ENCODE data around the gene DOCK10.
"Not testable (repeated sequence)": the region's sequence is repeated elsewhere in the genome, so short reads cannot be mapped to it uniquely, and the experiment has no call there.

The DOCK10 gene

DNA sequence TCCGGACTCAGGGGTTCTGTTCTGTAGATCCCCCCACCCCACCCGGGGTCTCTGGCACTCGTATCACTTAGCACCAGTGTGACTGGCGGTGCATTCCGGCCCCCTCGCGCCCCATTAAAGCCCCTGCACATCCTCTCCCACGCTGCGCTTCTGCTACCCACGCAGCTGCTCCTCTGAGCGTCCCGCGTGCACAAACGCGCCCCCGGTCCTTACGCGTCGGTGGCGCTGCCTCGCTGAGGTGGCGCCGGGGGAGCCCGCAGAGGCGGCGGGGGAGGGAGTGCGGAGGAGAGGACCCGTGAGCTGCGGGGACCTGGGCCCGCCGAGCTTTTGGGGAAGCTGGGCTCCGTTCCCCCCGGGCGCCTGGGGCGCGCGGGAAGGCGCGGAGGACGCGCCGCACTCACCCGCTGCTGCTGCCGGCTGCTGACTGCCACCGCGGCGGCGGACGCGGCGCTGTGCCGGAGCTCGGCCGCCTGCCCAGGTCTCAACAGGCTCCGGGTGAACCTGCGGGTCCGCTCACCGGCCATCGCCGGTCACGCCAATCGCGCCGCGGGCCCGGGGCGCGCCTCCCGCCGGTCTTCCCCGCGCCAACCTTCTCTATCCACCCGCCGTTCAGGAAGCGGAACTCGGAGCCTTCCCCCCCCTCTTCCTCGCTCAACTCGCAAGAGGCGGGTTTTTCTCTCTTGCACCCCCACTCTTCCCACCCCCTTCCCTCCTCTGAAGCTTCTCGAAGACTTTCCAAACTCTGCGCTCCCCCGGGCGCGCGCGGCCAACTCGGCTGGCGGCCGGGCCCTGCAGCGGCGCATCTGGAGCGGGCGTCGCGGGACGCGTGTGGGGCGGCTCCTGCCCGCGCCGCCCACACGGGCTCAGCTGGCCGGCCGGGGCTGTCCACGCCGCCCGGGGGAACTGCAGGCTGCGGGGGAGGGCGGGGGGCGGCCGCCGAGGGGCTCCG lies at the start of gene DOCK10:
TSS of gene DOCK10 (minus strand) at position 618 of the 949 bp plus-strand sequence. CDS start at position 524, 94 bp downstream.
- peak in 41 of 58 donors; percentile 14 to 82 (median 57) for DNase-seq

DNA sequence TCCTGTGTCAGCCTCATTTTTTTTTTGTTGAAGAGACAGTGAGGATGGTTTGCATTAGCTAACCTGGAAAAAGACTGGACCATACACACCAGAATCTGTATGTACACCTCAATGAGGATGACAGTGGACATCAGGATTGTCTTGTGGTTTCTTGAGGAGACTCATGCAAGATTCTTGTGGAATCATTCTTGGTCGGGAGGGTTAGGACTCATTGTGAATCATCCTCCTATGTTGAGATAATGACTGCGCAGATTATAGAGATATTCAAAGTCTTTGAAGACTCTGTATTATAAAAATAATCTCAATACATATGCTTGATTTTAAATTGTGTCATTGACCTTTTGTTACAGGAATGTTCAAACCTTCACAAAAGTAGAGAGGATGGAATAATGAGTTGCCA lies 49.1 kb upstream of the DOCK10 start:
- DNase-seq: no peak

DNA sequence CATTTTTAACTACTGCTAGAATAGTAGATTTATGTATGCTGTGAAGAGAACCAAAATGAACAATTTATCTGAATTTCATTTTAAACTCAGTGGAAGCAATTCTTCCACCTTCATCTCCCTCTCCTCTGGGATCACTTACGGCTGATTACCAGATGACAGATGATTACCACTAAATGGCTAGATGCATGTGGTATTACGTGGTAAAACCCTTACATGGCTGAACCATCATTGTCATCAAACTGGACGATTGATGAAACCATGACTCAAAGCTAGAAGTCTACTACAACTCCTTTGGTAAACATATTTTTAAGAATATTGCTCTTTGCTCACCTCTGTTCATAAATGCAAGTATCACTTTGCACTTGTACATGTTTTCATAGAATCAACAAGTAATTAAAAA lies 48.5 kb upstream of the DOCK10 start:
- no peak for DNase-seq

DNA sequence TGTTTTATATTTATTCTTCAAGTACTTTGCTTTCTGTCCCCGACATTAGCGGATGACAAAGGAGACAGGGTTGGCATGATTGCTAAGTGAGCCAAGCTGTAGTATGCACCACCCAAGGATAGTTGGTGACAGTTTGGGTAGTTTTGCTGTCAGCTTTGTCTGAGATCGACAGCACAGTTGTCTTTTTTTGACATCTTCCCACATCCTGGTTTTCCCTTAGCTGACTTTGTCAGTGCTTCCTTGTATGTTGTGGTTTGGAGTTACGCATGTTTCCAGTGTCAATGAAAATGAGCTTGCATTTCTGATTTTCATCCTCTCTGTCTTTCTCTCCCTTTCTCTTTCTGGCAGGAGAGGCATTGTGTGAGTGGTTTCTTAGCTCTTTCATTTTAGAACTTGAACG lies 44.6 kb upstream of the DOCK10 start:
- DNase-seq: no peak

DNA sequence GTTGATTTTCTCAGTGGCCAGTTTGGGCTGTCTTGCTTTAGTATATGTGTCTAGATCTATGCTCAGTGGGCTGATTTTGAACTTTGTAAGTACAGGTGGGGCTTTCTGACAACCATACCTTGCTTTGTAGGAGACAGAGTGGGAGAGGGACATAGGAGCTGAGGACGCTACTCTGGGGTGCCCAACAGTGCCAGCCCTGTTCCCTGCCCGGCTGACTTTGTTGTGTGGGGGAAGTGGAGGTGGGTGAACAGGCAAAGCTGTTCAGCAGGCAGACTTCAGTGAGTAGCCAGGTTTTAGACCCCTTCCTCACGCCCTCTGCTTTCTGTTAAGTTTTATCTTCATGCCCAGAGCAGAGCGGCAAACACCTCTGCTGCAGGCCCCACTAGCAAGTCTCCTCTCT lies 44.2 kb upstream of the DOCK10 start:
- DNase-seq: no peak

DNA sequence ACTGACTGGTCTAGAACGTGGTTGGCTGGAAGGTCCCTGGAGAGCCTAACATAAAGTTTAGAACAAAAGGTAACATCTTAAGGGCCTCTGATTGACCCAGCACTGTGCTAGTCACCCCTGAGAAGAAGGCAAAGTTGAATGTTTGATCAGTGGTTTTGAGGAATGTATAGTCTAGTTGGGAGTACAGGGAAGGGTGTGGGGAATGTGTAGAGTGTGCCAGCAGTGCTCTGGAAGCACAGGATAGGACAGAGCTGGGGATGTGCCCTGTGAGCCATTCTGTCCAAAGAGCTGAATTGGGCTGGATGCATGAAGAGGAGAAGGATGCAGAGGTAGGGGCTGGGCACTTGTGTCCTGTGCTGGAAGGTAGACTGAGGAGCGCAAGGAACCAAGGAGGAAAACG lies 41.0 kb upstream of the DOCK10 start:
- DNase-seq: no peak

DNA sequence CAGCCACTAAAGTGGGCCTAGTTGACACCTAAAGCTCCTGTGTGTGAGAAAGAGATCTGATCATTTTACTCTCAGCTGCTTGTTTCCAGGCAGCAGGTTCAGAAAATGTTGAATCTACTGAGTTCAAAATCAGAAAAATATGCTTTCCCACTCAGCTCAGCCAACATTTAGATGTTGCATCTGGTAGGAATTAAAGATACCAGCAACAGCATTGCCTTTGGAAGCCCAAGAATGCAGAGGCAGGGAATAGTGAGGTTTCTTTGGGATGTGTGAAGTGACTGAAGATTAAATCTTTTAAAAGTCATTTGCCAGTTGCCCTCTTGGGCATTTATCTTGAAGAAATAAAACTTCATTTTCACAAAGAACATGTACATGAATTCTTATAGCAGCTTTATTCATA lies 33.9 kb upstream of the DOCK10 start:
- DNase-seq: no peak

DNA sequence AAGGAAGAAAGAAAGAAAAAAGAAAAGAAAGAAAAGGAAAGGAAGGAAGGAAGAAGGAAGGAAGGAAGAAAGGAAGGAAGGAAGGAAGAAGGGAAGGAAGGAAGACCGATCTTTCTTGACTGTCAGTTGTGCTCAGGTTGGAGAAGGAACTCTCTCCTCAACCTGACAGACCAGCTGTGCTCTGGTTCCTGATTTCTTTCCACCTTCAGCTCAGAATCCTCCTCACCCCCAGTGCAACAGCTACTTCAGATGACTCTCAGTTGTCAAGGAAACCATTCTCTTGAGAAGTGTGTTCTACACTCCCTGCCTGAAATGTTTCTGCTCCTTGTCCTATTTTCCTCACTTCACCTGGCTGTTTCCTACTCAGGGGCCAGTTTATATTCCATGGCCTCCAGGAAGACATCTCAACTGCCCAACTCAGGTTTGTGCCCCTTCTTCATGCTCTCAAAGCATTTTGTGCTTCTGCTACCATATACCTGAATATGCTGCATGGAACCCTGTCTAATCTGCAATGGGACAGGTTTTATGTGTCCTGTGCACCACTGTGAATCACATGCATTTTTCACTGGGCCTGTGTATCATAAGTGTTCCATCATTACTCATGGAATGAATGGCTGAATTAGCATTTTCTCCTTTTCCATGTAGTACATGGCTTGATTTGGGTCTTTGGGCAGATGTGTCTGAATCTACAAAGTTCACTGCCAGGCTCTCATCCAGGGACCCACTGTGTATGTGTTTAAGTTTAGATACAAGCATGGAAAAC lies 32.8 kb upstream of the DOCK10 start:
- no peak for DNase-seq

DNA sequence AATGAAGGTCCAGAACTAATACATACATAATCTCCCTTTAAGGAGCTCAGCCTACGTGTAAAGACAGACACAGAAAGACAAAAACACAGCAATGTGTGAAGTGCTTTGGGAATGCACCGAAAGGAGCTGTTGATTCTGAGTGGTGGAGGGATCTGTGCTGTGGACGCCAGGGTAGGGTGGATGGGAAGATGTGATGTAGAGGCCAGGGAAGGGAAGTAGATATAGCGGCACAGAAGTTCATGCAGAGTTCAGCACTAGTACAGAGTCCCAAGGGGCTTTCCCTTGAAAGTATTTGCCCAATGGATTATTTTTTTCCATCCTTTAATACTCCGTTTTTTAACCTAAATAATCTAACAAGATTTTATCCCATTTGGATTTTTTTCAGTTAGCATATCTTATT lies 32.1 kb upstream of the DOCK10 start:
- no peak for DNase-seq

DNA sequence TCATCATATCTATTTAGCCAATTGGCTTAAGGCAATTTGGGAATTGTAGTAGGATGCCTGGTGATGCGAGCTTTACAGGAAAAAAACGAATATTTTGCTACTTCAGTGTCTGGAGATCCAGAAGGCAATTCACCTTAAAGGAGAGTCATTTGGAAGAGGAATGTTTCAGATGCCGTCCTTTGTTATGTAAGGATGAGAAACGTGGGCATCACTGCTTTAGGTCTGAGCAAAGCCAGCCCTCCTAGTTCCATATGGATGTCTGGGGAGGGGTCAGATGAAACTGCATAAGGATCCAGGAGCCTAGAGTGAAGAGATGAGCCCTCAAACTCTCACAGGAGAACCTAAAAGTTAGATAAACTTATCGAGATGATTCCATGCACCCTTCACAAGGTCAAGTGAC lies 30.9 kb upstream of the DOCK10 start:
- no peak for DNase-seq

DNA sequence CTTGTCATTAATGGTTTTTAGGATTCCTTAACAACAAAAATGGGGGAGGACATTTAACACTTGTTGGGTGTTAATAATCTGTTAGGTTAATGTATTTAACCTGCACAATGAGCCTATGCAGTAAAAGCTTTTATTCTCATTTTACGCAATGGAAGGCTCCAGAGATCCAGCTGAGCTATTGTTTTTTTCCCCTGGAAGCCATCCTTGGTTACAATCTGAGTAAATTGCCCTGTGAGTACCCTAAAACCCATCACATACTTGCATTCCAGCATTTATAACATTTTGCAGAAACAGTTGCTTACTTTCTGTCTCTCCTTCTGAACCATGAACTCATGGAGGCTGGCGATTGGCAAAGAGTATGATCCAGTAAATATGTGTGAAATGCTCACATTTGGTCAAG lies 30.2 kb upstream of the DOCK10 start:
- DNase-seq: no peak

DNA sequence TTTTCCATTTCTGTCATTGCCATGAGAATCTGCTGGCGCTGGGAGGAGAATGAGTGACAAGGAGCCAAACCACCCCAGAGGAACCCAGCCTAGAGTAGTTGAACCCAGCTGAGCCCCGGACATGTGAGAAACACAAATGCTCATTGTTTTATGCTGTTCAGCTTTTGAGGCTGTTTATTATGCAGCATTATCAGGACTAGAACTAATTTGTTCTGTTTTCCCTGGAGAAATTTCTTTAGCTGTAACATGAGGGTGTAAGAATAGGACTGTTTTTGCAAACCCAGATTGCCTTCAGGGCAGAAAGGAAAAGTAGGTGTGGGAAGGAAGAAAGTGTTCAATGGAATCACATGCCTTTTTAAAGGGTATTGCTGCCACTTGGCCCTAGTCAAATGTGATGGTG lies 28.5 kb upstream of the DOCK10 start:
- DNase-seq: peak in 46 of 58 donors; percentile 1 to 85 (median 47)

DNA sequence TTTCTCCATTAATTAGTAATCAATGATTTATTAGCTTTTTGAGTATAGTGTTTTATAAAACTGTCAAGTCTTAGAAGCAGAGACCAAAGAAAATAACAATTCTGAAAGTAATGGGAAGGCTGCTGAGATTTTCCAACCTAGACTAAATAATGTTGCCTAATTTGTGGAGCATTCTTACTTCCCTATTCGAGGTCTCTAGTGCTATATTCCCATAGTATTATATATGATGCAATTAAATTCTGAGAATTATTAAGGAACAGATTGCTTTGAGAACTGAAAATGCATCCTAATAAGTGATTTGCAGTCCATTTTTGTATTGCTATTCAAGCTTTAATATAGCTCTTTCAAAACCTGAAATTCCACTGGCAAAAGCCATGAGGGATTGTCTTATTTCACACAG lies 27.7 kb upstream of the DOCK10 start:
- DNase-seq: no peak

DNA sequence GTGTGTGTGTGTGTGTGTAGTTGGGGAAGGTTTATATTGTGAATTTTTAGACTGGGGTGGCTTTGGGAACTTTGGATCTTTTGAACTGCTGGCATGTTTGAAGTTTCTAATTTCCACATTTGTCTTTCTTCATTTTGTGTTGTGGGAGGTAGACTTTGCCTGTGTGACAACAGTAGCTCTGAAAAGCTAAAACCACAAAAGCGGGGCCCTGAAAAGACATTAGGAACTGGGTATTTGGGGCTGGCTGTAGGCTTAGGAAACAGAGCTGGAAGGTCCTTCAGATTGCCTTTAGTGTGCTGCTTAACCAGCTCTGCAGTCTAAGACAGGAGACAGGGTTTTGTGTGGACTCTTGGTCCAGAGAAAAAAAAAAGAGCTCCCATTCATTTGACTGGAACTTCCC lies 27.2 kb upstream of the DOCK10 start:
- DNase-seq: no peak

DNA sequence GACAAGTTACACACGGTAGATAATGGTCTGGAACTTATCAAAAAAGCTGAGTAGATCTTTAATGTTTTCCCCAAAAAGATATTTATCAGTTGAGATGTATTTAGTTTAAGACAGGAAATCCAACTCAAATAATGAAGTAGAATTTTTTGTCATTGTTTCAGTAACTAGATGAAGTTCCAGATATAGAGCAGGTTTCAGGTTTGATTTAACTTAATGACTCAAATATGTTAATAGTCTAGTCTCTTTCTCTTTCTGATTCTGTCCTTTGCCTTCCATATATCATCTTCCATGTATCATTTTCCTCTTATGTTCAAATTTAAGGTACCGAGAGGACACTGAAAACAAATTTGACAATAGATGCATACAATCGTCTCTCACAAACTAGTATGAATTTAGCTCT lies 23.6 kb upstream of the DOCK10 start:
- no peak for DNase-seq

DNA sequence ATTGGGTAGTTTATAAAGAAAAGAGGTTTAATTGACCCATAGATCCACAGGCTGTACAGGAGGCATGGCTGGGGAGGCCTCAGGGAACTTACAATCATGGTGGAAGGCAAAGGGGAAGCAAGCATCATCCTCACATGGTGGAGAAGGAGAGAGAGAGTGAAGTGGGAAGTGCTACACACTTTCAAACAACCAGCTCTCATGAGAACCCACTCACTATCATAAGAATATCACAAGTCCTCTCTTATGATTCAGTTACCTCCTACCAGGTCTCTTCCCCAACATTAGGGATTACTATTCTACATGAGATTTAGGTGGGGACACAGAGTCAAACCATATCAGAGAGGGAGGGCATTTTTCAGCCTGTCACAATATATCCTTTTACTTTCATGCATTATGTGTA lies 22.7 kb upstream of the DOCK10 start:
- DNase-seq: no peak

DNA sequence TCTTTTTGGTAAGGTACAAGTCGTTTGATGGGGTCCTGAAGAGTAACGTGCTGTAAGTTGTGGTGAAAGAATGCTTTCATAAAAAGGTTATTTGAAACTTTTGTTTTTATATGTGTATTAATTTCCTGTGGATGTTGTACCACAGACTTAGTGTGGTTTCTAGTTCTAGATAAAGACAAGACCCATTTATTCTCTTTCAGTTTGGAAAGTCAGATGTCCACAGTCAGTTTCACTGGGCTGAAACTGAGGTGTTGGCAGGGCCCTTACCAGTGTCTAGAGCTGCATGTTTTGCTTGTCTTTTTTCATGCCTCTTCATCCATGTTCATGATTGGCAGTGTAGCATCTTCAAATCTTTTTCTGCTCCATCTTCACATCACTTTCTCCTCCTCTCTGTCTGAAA lies 22.1 kb upstream of the DOCK10 start:
- no peak for DNase-seq

DNA sequence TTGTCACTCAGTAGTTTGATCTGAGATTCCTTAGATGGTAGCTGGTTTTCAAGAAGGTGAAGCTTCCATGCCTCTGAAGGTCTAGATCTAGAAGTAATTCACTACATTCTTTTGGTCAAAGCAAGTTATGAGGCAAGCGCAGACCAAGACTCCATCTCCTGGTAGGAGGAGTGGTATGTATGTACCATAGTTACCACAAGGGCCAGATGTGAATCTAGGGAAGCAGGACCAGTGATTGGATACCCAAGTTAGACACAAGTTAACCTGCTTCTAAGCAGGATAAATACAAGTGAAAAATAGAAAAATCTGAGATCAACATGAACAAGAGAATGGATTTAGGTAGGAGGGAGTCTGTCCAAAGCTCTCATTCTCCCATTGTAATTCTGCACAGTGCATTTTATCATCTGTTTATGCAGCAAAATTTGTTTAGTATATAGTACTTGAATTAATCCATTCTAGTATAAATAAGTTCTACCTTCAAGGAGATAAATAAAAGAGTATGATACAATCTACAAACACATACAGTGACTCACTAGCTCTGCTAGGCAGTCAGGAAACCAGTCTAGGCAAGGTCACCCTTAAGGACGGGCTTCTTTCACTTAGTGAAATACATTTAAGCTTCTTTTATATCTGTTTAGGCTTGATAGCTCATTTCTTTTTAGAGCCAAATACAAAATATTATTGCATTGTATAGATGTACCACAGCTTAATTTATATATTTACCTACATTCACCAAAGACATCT lies 14.2 kb upstream of the DOCK10 start:
- DNase-seq: no peak

DNA sequence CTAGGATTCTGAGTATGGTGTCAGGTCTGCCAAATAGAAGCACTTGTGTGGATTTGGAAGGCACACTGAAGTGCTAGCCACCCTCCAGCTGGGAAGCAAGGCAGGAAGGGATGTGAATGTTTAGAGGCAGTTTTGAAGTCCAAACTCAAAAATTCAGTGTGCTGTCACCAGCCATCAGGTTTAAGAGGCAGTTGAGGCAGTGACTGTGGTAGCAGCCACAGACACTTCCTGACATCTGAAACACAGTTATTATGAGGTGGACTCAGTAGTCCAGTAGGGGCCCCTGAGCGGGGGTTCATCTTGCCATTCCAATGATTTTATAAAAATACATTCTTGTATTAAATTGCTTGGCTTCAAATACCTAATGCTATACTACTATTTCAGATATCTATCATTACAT lies 13.4 kb upstream of the DOCK10 start:
- DNase-seq: no peak

DNA sequence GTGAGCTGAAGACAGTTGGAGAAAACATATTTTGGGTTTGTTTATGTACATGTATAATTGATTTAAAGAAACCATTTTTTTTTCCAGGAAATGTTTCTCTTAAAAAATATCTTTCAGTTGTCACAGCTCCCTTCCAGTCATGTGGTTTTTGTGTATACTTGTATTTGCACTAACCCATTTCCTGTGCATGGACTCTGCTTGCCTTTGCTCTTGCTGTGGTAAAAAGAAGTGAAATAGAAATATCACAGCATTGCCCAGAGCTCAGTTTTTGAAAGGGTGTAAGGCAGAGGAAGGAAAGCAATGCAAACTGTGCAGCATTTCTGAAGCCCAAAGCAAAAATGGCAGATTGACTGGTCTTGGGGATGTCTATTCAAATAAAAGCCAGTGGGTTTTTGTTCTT lies 10.4 kb upstream of the DOCK10 start:
- DNase-seq: no peak

DNA sequence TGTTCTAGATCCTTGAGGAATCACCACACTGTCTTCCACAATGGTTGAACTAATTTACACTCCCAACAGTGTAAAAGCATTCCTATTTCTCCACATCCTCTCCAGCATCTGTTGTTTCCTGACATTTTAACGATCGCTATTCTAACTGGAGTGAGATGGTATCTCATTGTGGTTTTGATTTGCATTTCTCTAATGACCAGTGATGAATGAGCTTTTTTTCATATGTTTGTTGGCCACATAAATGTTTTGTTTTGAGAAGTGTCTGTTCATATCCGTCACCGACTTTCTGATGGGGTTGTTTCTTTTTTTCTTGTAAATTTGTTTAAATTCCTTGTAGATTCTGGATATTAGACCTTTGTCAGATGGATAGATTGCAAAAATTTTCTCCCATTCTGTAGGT lies 5.2 kb upstream of the DOCK10 start:
- not testable (repeated sequence) for DNase-seq

DNA sequence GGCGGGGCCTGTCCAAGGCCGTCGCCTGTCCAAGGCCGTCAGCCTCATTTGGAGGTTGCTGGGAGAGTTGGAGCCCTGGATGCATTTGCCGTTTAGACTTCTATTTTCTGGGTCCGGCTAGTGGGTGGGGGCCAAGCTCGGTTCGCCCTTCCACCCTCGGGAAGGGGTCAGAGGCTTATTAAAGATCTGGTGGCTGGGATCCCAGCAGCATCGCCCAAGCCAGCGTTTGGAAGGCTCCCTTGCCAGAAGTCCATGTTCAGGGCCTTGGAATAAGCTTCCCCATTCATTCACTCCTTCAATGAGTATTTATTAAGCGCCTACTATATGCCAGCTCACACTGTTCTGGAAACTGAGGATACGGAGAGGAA lies 516 bp upstream of the DOCK10 start:
- DNase-seq: no peak
